Bone marrow (tissue), 2 donors: Measurements from ENCODE around the gene ASAP2.
"Not testable (repeated sequence)": the region's sequence is repeated elsewhere in the genome, so short reads cannot be mapped to it uniquely, and the experiment has no call there.

Source experiments
- DNase-seq, 2 donors: peaks; one replicate each; lab custom pipeline; 2025; lab: John Stamatoyannopoulos, UW

ASAP2 gene

GRCh38 chr2:9212010-9212635 lies 5.5 kb downstream of the ASAP2 start:
- DNase-seq = no peak

GRCh38 chr2:9212661-9213411 lies 6.2 kb downstream of the ASAP2 start:
- DNase-seq = no peak

GRCh38 chr2:9213477-9214051 lies 7.0 kb downstream of the ASAP2 start:
- DNase-seq = no peak

- no peak for DNase-seq
Measured at GRCh38 chr2:9214873-9215272, 8.3 kb downstream of the ASAP2 start.

GRCh38 chr2:9215680-9216079 lies 9.1 kb downstream of the ASAP2 start:
- no peak for DNase-seq

- DNase-seq = not testable (repeated sequence)
Measured at GRCh38 chr2:9216143-9216542, 9.5 kb downstream of the ASAP2 start.

GRCh38 chr2:9217838-9218770 lies 11.5 kb downstream of the ASAP2 start:
- DNase-seq = no peak

- DNase-seq = no peak
Measured at GRCh38 chr2:9219027-9219445, 12.4 kb downstream of the ASAP2 start.

- DNase-seq = no peak
Measured at GRCh38 chr2:9220201-9220600, 13.6 kb downstream of the ASAP2 start.

- no peak for DNase-seq
Measured at GRCh38 chr2:9221223-9221622, 14.6 kb downstream of the ASAP2 start.

GRCh38 chr2:9222239-9222892 lies 15.8 kb downstream of the ASAP2 start:
- no peak for DNase-seq

GRCh38 chr2:9222893-9223287 lies 16.3 kb downstream of the ASAP2 start:
- no peak for DNase-seq

GRCh38 chr2:9225806-9226205 lies 19.2 kb downstream of the ASAP2 start:
- no peak for DNase-seq

GRCh38 chr2:9226458-9227380 lies 20.1 kb downstream of the ASAP2 start:
- DNase-seq = no peak

GRCh38 chr2:9228088-9228751 lies 21.6 kb downstream of the ASAP2 start:
- no peak for DNase-seq

GRCh38 chr2:9228781-9229469 lies 22.3 kb downstream of the ASAP2 start:
- DNase-seq = no peak

GRCh38 chr2:9229470-9229820 lies 22.8 kb downstream of the ASAP2 start:
- no peak for DNase-seq

GRCh38 chr2:9230051-9230802 lies 23.6 kb downstream of the ASAP2 start:
- no peak for DNase-seq

GRCh38 chr2:9230881-9231280 lies 24.3 kb downstream of the ASAP2 start:
- no peak for DNase-seq
